Neural progenitor cell (in vitro differentiated cells): ENCODE results near the gene MATN1.

Experiments
- CTCF ChIP-seq: fragments of 200-600 bp; sonication (generic); IDR thresholded peaks from 2 replicates; pipeline ENCODE4 v1.5.1; 2017; ENCODE audit warnings: antibody characterized with exemption, mild to moderate bottlenecking
- EZH2phosphoT487 ChIP-seq: fragments of 200-600 bp; sonication (generic); IDR thresholded peaks from 2 replicates; pipeline ENCODE4 v1.6.1; 2017; ENCODE audit warnings: antibody characterized with exemption

- TF ChIP-seq CTCF: no peak
- no peak for TF ChIP-seq EZH2phosphoT487
Measured at GRCh38 chr1:30748699-30749401, 25.5 kb upstream of the MATN1 start.
